ENCODE data around the gene LDLR.
A peak's percentile ranks its signal among the peaks of the same experiment; 100 is the strongest.
"Not testable (repeated sequence)": the region's sequence is repeated elsewhere in the genome, so short reads cannot be mapped to it uniquely, and the experiment has no call there.

Gene LDLR

GRCh38 chr19:11073568-11073967 lies 15.7 kb upstream of the LDLR start:
- peak; percentile 37 for DNase-seq

GRCh38 chr19:11076792-11077191 lies 12.5 kb upstream of the LDLR start:
- DNase-seq = not testable (repeated sequence)

DNA sequence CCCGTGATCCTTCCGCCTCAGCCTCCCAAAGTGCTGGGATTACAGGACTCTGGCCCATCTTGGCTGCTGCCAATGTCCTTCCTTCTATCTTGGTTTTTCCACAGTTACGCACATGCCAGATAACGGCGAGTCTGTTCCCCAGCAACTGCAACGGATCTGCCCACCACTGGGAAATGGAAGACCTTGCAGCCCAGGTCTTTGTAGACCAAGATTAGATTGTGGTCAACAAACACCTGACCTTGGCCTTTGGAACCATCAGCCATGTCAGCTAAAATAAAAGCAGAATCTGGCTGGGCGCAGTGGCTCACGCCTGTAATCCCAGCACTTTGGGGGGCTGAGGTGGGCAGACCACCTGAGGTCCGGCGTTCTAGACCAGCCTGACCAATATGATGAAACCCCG lies 10.4 kb upstream of the LDLR start:
- DNase-seq = no peak

DNA sequence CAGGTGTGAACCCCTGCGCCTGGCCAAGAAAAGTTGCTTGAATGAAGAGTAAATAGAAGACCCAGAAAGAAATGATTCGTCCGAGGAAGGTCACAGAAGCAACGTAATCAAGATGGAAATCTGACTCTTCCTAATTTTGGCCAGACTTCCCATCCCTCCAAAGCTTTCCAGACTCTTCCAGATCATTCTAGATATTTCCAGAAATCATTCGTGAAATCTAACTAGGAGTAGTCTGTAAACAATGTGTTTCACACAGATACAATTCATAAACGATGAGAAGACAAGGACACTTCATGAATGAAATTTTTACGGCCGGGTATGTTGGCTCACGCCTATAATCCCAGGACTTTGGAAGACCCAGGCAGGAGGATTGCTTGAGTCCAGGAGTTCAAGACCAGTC lies 9.3 kb upstream of the LDLR start:
- no peak for DNase-seq

GRCh38 chr19:11087870-11088505 lies 1.3 kb upstream of the LDLR start:
- DNase-seq = no peak

GRCh38 chr19:11088506-11089253 lies 583 bp upstream of the LDLR start:
- DNase-seq = no peak

- DNase-seq = not testable (repeated sequence)
Measured at GRCh38 chr19:11090014-11090263, 676 bp downstream of the LDLR start.

GRCh38 chr19:11090264-11090996 lies 1.2 kb downstream of the LDLR start:
- peak; percentile 95 for DNase-seq

- no peak for DNase-seq
Measured at GRCh38 chr19:11090997-11091702, 1.9 kb downstream of the LDLR start.

- DNase-seq = peak; percentile 88
Measured at GRCh38 chr19:11091703-11092153, 2.5 kb downstream of the LDLR start.

DNA sequence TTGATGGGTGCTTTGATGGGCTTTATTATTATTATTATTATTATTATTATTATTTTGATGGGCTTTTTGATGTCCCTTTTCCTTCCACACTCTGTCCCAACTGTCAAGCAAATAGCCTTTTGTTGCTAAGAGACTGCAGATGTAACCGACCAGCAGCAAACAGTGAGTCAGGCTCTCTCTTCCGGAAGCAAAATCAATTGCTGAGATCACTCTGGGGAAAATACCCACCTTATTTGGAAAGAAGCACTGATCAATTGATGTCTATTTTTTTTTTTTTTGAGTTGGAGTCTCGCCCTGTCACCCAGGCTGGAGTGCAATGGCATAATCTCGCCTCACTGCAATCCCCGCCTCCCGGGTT lies 2.9 kb downstream of the LDLR start:
- peak; percentile 66 for DNase-seq

DNA sequence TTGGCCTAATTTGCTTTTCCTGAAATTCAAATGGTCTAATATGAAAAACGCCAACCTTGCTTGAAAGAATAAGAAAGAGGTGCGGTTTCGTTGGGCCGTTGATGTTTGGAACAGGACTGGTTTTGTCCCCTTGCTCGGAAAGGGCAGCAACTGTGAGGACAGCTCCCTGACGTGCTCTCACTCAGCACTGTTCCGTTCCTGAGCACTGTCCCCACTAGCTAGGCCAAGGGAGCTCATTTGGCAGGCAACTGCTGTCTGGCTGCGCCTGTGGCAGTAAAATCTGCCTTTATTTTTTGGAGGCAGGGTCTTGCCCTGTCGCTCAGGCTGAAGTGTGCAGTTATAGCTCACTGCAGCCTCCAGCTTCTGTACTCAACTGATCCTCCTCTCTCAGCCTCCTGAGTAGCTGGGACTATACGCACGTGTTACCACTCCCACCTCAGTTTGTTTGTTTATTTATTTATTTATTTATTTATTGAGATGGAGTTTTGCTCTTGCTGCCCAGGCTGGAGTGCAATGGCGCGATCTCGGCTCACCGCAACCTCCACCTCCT lies 4.5 kb downstream of the LDLR start:
- no peak for DNase-seq

DNA sequence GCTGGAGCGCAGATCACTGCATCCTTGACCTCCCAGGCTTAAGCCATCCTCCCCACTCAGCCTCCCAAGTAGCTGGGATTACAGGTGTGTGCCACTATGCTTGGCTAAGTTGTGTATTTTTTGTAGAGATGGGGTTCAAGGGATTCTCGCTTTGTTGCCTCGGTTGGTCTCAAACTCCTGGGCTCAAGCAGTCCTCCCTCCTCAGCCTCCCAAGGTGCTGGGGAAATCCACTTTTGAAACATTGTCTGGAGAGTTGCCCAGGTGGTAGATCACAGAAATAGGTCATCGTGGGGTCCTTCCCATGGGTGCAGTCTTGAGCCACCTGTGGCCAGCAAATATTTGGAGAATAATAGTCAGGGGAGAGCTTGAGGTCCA lies 5.2 kb downstream of the LDLR start:
- no peak for DNase-seq

DNA sequence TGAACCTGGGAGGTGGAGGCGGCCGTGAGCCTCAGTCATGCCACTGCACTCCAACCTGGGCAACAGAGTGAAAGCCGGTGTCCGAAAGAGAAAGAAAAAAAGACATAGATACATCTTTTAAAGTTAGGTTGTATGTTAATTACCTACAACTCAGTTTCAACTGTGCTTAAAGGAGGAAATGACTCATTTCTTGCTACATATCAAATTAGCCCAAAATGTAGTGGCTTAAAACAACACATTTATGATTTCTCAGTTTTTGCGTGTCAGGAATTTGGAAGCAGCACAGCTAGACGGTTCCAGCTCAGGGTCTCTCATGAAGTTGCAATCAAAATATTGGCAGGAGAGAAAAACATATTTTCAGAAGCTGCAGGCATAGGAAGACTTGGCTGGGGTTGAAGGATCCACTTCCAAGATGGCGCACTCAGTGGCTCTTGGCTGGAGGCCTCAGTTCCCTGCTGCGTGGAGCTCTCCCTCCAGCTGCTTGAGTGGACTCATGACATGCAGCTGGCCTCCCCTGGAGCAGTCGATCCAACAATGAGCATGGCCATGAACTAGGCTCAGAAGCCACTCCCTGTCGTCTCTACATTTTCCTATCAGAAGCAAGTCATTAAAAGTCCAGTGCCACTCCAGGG lies 7.1 kb downstream of the LDLR start:
- DNase-seq = peak; percentile 79

DNA sequence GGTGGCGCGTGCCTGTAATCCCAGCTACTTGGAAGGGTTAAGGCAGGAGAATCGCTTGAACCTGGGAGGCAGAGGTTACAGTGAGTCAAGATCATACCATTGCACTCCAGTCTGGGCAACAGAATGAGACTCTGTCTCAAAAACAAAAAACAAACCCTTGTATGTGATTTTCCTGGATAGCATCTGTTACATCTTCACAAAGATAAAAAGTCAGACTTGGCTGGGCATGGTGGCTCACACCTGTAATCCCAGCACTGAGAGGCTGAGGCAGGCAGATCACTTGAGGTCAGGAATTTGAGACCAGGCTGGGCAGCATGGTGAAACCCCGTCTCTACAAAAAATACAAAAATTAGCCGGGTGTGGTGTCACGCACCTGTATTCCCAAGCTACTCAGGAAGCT lies 8.1 kb downstream of the LDLR start:
- not testable (repeated sequence) for DNase-seq

GRCh38 chr19:11098327-11098726 lies 9.1 kb downstream of the LDLR start:
- no peak for DNase-seq

GRCh38 chr19:11098861-11099260 lies 9.6 kb downstream of the LDLR start:
- no peak for DNase-seq

DNA sequence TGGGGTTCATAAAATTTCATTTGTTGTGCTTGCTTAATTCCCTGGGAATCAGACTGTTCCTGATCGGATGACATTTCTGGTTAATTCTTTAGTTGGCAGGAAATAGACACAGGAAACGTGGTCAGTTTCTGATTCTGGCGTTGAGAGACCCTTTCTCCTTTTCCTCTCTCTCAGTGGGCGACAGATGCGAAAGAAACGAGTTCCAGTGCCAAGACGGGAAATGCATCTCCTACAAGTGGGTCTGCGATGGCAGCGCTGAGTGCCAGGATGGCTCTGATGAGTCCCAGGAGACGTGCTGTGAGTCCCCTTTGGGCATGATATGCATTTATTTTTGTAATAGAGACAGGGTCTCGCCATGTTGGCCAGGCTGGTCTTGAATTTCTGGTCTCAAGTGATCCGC lies 10.8 kb downstream of the LDLR start:
- DNase-seq = no peak

- no peak for DNase-seq
Measured at GRCh38 chr19:11101057-11101456, 11.8 kb downstream of the LDLR start.

DNA sequence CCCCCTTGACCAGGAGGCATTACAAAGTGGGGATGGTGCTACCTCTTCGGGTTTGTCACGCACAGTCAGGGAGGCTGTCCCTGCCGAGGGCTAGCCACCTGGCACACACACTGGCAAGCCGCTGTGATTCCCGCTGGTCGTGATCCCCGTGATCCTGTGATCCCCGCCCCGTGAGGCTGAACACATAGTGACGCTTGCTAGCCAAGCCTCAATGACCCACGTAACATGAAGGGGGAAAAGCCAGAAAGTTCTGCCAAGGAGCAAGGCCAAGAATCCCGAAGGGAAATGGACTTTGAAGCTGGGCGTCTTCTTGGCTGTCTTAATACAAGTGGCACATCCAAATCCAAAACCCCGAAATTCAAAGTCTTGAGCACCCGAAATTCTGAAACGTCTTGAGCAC lies 13.7 kb downstream of the LDLR start:
- DNase-seq = no peak

DNA sequence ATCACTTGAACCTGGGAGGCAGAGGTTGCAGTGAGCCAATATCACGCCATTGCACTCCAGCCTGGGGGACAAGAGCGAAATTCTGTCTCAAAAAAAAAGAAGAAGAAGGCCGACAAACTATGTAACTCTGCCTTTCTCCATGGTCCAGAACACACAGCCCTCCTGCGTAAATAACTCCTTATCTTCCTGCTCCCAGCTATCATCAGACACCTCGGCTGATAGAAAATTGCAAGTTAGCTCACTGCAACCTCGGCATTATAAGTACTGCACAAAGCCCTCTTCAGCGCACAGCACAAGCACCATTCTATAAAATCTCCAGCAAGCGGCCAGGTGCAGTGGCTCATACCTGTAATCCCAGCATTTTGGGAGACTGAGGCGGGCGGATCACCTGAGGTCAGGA lies 14.4 kb downstream of the LDLR start:
- not testable (repeated sequence) for DNase-seq

DNA sequence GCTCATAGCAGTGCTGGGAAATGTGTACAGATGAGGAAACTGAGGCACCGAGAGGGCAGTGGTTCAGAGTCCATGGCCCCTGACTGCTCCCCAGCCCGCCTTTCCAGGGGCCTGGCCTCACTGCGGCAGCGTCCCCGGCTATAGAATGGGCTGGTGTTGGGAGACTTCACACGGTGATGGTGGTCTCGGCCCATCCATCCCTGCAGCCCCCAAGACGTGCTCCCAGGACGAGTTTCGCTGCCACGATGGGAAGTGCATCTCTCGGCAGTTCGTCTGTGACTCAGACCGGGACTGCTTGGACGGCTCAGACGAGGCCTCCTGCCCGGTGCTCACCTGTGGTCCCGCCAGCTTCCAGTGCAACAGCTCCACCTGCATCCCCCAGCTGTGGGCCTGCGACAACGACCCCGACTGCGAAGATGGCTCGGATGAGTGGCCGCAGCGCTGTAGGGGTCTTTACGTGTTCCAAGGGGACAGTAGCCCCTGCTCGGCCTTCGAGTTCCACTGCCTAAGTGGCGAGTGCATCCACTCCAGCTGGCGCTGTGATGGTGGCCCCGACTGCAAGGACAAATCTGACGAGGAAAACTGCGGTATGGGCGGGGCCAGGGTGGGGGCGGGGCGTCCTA lies 15.9 kb downstream of the LDLR start:
- no peak for DNase-seq

All from MV-4-11 (cell line).